ENCODE data around the gene KIF3C. TPM values are rescaled to one million over a fixed set of nuclear protein-coding genes. Genes with fewer than 3 reads are reported as not detected.
A peak's percentile ranks its signal among the peaks of the same experiment; 100 is the strongest.
"Not testable (repeated sequence)": the region's sequence is repeated elsewhere in the genome, so short reads cannot be mapped to it uniquely, and the experiment has no call there.

The KIF3C gene
- total and polyA plus RNA-seq, 9 of the 15 experiments (the other 6 are each of a cell fraction or from before 2014, with no cell fraction given), result 0.69 to 6.7 (median 3.3) TPM

DNA sequence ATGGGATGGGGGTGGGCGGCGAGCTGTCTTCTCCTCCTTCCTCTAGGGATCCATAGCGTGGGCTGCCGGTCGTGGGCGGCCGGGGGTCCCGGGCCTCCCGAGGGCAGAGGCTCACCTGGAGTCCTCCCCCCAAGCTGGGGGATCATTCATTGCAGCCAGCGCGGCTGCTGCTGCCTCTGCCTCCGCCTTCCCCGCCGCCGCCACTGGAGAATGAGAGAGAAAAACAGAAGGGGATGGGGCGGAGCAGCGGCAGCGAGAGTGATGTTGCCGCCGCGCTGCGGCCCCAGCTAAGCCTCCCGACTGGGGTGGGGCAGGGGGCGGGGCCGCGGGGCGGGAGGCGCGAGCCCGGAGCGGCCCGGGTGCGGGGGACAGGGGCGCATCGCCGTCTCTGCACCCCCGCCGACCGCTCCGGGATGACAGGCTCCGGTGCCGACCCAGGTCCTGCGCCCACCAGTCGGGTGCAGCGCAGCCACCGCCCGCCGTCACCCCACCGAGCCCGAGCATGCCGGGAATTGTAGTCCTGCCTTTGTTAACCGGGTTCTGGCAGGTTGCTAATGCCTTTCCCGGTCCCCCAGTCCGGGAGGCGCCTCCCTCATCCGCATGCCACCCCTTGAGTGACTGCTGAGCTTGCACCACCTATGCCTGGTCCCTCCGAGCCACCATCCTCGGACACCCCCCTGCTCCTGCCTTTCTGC is at the start of gene KIF3C (continued):
- TF ChIP-seq, protein P1, sequence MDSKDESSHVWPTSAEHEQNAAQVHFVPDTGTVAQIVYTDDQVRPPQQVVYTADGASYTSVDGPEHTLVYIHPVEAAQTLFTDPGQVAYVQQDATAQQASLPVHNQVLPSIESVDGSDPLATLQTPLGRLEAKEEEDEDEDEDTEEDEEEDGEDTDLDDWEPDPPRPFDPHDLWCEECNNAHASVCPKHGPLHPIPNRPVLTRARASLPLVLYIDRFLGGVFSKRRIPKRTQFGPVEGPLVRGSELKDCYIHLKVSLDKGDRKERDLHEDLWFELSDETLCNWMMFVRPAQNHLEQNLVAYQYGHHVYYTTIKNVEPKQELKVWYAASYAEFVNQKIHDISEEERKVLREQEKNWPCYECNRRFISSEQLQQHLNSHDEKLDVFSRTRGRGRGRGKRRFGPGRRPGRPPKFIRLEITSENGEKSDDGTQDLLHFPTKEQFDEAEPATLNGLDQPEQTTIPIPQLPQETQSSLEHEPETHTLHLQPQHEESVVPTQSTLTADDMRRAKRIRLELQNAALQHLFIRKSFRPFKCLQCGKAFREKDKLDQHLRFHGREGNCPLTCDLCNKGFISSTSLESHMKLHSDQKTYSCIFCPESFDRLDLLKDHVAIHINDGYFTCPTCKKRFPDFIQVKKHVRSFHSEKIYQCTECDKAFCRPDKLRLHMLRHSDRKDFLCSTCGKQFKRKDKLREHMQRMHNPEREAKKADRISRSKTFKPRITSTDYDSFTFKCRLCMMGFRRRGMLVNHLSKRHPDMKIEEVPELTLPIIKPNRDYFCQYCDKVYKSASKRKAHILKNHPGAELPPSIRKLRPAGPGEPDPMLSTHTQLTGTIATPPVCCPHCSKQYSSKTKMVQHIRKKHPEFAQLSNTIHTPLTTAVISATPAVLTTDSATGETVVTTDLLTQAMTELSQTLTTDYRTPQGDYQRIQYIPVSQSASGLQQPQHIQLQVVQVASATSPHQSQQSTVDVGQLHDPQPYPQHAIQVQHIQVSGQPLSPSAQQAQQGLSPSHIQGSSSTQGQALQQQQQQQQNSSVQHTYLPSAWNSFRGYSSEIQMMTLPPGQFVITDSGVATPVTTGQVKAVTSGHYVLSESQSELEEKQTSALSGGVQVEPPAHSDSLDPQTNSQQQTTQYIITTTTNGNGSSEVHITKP (IDR thresholded peaks at IDR 0.05; ENCODE audit: partially characterized antibody), result peak; percentile 94
- TF ChIP-seq NR3C1 (CRISPR knock-in tag; IDR thresholded peaks at IDR 0.05) (no peak), GATA2 (CRISPR knock-in tag; IDR thresholded peaks at IDR 0.05) (no peak), SUPT5H (IDR thresholded peaks at IDR 0.05) (no peak), POLR2B (IDR thresholded peaks at IDR 0.05; ENCODE audit: low read depth, partially characterized antibody) (peak; percentile 48)
- TF ChIP-seq, protein P2, sequence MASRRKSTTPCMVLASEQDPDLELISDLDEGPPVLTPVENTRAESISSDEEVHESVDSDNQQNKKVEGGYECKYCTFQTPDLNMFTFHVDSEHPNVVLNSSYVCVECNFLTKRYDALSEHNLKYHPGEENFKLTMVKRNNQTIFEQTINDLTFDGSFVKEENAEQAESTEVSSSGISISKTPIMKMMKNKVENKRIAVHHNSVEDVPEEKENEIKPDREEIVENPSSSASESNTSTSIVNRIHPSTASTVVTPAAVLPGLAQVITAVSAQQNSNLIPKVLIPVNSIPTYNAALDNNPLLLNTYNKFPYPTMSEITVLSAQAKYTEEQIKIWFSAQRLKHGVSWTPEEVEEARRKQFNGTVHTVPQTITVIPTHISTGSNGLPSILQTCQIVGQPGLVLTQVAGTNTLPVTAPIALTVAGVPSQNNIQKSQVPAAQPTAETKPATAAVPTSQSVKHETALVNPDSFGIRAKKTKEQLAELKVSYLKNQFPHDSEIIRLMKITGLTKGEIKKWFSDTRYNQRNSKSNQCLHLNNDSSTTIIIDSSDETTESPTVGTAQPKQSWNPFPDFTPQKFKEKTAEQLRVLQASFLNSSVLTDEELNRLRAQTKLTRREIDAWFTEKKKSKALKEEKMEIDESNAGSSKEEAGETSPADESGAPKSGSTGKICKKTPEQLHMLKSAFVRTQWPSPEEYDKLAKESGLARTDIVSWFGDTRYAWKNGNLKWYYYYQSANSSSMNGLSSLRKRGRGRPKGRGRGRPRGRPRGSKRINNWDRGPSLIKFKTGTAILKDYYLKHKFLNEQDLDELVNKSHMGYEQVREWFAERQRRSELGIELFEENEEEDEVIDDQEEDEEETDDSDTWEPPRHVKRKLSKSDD (conservative IDR thresholded peaks at IDR 0.05; ENCODE audit: low read length), result no peak

DNA sequence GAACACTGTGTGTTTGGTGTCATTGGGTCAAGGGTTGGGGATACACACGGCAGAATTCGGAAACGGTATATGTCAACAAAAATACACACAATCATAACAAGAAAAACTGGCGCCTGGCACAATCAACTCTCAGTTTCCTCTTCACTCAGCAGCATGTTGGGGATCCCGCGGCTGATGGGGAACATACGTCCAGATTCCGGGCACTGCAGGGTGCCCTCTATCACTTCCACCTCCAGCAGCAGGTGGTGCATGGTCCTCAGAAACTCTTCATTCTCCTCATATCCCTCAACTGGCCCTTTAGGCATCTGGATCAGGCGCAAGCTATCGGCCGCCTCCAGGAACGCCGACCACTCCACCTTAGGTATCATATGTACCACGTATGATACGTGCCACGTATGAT is 45.8 kb upstream of the KIF3C start:
- CTCF ChIA-PET (ENCODE audit: low intra/inter-chr PET ratio); H4K20me1 ChIP-seq (replicated peaks; ENCODE audit: control insufficient read depth, insufficient read depth, low read length); H3K27me3 ChIP-seq (ENCODE audit: control insufficient read depth in 2 of 2, insufficient read depth in 2 of 2, low read length in 2 of 2); FAIRE-seq; H3K9ac ChIP-seq (ENCODE audit: insufficient read depth in 1 of 2, low read depth in 2 of 2, low read length in 2 of 2); H3K9me1 ChIP-seq (ENCODE audit: control insufficient read depth, insufficient read depth, low read length); H2AFZ ChIP-seq (ENCODE audit: low read depth, low read length); intact Hi-C loops (cut with micrococcal nuclease); H3K4me2 ChIP-seq (ENCODE audit: insufficient read depth, low read length); H3K27ac ChIP-seq (ENCODE audit: extremely low read depth, low read depth, low read length); ATAC-seq; H3K4me1 ChIP-seq (replicated peaks in 1 of 2; ENCODE audit: control insufficient read depth in 2 of 2, insufficient read depth in 2 of 2, low read length in 2 of 2); H3K36me3 ChIP-seq (ENCODE audit: control insufficient read depth, insufficient read depth, low read length); H3K9me3 ChIP-seq (replicated peaks; ENCODE audit: control insufficient read depth, insufficient read depth, low read depth, low read length); H3K4me3 ChIP-seq; BruUV-seq (replicated peaks); in situ Hi-C loops (cut with MboI); DNase-seq (ENCODE audit: extremely low read depth in 1 of 4, low spot score in 3 of 4); H3K79me2 ChIP-seq (ENCODE audit: control insufficient read depth, insufficient read depth, low read length): not testable (repeated sequence)
- WGBS (ENCODE audit: insufficient coverage, low coverage, missing lambda C conversion rate), result 92% methylated on average over 16 of the region's 16 CpGs
- POLR2A ChIA-PET, result interaction anchor here (1.8 kb wide), 1 partner anchor 38 kb away, joined by 6 read pairs; no protein-coding TSS in a partner anchor
